ENCODE data around the gene MDN1.

DNA sequence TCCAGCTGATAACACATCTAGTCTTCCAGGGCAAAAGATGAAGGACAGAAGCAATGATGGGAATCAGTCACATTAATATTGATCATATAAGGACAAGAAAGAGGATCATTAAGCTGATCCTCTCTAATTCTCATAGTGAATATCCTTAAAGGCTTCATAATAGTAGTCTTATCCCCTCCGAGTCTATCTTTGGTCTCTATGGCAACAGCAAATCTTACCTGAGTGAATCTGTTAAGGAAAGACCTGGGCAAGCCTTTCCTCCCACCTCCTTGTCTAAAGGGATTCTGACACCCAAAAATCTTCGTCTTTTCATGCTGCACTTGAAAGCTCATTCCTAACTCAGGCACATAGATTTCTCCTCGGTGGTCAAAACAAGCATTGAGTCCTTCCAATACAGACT is 94.6 kb downstream of the MDN1 start:
- TF ChIP-seq POLR2A (IDR thresholded peaks at IDR 0.05; ENCODE audit: low read length) (no peak), GATA1 (IDR thresholded peaks at IDR 0.05; ENCODE audit: low read depth, low read length) (no peak)

Data from erythroblast (primary cell).